Heart left ventricle (tissue), 13 donors: ENCODE data around the gene ACSS3.

Experiments used
- POLR2A ChIP-seq, 2 donors: fragments of 450-650 bp; IDR thresholded peaks; one replicate each; pipeline ENCODE4 v1.6.1; 2017; ENCODE audit warnings: antibody characterized with exemption in 2 of 2, mild to moderate bottlenecking in 2 of 2, moderate library complexity in 2 of 2
- TF ChIP-seq, protein P1 (sequence below), 12 donors: fragments of 200-600 bp; sonication (generic) in 4 of 12; IDR thresholded peaks; one replicate each; pipeline versions ENCODE4 v1.5.0 to v1.8.0; 2018 to 2022; ENCODE audit warnings: antibody characterized with exemption in 12 of 12, mild to moderate bottlenecking in 5 of 12
- donor health status: ischemic (EF 13 %, LVEDD 7.1; RV severe dilation, severe dysfunction).
- donor health status: DM: no; HTN: yes; CAD: no.
- donor health status: DM: no; HTN: no; CAD: no.
- donor health status: ischemic (EF 25% LVEDD 6.9; RV normal size, moderate dysfunction).
- donor health status: ischemic (EF 25% LVEDD 5.7; RV mildly dilated, moderate dysfunction).
- donor health status: ischemic (EF 35%, LVEDD 5.7; RV mildly dilated, moderate dysfunction).
- donor health status: nonischemic (EF 11% LVEDD 7.7; RV severe dilation, severe dysfunction).
- donor health status: DM: yes; HTN: yes; CAD: no.
- donor health status: PGD.
- donor health status: ischemic (EF 29% LVEDD 5.4; RV normal size, mild dysfunction).
- donor health status: nonischemic (EF 23%, LVEDD 6.1; RV moderate dilation, normal function).

- TF ChIP-seq, protein P1, sequence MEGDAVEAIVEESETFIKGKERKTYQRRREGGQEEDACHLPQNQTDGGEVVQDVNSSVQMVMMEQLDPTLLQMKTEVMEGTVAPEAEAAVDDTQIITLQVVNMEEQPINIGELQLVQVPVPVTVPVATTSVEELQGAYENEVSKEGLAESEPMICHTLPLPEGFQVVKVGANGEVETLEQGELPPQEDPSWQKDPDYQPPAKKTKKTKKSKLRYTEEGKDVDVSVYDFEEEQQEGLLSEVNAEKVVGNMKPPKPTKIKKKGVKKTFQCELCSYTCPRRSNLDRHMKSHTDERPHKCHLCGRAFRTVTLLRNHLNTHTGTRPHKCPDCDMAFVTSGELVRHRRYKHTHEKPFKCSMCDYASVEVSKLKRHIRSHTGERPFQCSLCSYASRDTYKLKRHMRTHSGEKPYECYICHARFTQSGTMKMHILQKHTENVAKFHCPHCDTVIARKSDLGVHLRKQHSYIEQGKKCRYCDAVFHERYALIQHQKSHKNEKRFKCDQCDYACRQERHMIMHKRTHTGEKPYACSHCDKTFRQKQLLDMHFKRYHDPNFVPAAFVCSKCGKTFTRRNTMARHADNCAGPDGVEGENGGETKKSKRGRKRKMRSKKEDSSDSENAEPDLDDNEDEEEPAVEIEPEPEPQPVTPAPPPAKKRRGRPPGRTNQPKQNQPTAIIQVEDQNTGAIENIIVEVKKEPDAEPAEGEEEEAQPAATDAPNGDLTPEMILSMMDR (IDR thresholded peaks at IDR 0.05), result no peak
- no peak for TF ChIP-seq POLR2A (IDR thresholded peaks at IDR 0.05)
Measured at GRCh38 chr12:81168445-81168844, 90.6 kb downstream of the ACSS3 start.
